SU-DHL-6 (cell line): Measurements from ENCODE around the gene HMCN2.

ENCODE experiments used
- H2AFZ ChIP-seq: fragments of 200-600 bp; sonication (generic); 2 replicates; pipeline ENCODE4 v1.6.1; 2014; ENCODE audit warnings: low read depth, mild to moderate bottlenecking, moderate library complexity, mixed read lengths, antibody characterized with exemption, low read length; ENCODE audit not compliant: severe bottlenecking
- H3F3A ChIP-seq: fragments of 200-600 bp; shearing (Covaris generic); 2 replicates; pipeline ENCODE4 v1.6.0; 2016; ENCODE audit warnings: antibody characterized with exemption, mild to moderate bottlenecking; ENCODE audit not compliant: insufficient read depth
- H3K27ac ChIP-seq: fragments of 200-600 bp; sonication (generic); 2 replicates; pipeline ENCODE4 v1.5.1; 2016; ENCODE audit warnings: low read depth, mild to moderate bottlenecking, low read length, moderate library complexity, mixed read lengths
- H3K27me3 ChIP-seq: fragments of 200-600 bp; sonication (generic), shearing (Covaris generic); 2 replicates; pipeline ENCODE4 v1.6.0; 2014; ENCODE audit warnings: mild to moderate bottlenecking, low read length
- H3K36me3 ChIP-seq: fragments of 200-600 bp; sonication (generic); 2 replicates; pipeline ENCODE4 v1.6.1; 2014; ENCODE audit warnings: mild to moderate bottlenecking, low read length, mixed read lengths
- H3K4me2 ChIP-seq: fragments of 300-600, 200-600 bp; shearing (Covaris generic), sonication (generic); 2 replicates; pipeline ENCODE4 v1.6.0; 2014; ENCODE audit warnings: low read length, low read depth, mild to moderate bottlenecking; ENCODE audit not compliant: poor library complexity, severe bottlenecking
- H3K4me3 ChIP-seq: fragments of 200-600 bp; sonication (generic); 2 replicates; pipeline ENCODE4 v1.5.1; 2014; ENCODE audit warnings: antibody characterized with exemption, low read length, mild to moderate bottlenecking, mixed read lengths; ENCODE audit not compliant: insufficient read depth, poor library complexity, severe bottlenecking
- H3K79me2 ChIP-seq: fragments of 200-600 bp; sonication (generic); 2 replicates; pipeline ENCODE4 v1.6.1; 2014; ENCODE audit warnings: mild to moderate bottlenecking, low read length, moderate library complexity; ENCODE audit not compliant: insufficient read depth
- H3K9ac ChIP-seq: fragments of 200-600 bp; sonication (generic); 2 replicates; pipeline ENCODE4 v1.7.0; 2014; ENCODE audit warnings: mild to moderate bottlenecking, low read length
- H3K9me2 ChIP-seq: fragments of 200-600 bp; sonication (generic); replicated peaks from 2 replicates; pipeline ENCODE4 v1.6.1; 2014; ENCODE audit warnings: low read length; ENCODE audit not compliant: insufficient read depth
- H3K9me3 ChIP-seq: fragments of 200-600 bp; sonication (generic); 2 replicates; pipeline ENCODE4 v1.6.1; 2014; ENCODE audit warnings: low read length, mixed read lengths; ENCODE audit not compliant: insufficient read depth
- H4K20me1 ChIP-seq: fragments of 200-600 bp; sonication (generic); 2 replicates; pipeline ENCODE4 v1.6.1; 2014; ENCODE audit warnings: low read depth, mild to moderate bottlenecking, antibody characterized with exemption, low read length, moderate library complexity, mixed read lengths
- EZH2phosphoT487 ChIP-seq: fragments of 200-600 bp; sonication (generic), shearing (Covaris generic); conservative IDR thresholded peaks from 2 replicates; pipeline ENCODE4 v1.6.1; 2018; ENCODE audit warnings: mild to moderate bottlenecking, antibody characterized with exemption, low read length, moderate library complexity, mixed read lengths
- TF ChIP-seq, protein P1 (sequence below): fragments of 200-600 bp; sonication (generic); IDR thresholded peaks from one replicate; pipeline ENCODE4 v1.5.1; 2017; ENCODE audit warnings: antibody characterized with exemption, mild to moderate bottlenecking, low read length, moderate library complexity; ENCODE audit not compliant: insufficient read depth, poor library complexity, severe bottlenecking

HMCN2 gene

DNA sequence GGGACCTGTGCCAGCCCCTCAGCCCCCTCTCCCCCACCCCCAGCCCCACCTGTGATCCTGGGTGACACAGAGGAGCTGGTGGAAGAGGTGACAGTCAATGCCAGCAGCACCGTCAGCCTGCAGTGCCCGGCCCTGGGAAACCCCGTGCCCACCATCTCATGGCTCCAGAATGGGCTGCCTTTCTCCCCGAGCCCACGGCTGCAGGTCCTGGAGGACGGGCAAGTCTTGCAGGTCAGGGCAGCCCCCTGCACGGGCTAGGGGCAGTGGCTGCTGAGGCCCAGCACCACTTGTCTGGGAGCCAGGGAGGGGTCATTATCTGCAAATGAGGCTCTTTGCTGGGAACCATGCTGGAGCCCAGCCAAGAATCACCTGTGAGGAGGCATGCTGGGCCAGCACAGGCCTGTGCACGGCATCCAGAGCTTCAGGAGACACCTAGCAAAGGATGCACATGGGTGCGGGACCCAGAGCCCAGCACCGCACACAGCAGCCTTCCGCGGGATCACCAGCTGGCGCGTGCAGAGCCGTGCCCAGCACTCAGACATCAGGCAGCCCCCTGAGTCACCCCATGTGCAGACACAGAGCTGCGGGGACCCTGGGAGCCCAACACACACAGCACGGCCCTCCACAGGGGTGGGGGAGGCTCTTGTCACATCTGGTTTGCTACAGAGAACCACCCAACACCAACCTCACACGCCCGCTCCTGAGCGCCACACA, 117.2 kb downstream of the HMCN2 start:
- no peaks in the 10 kb centered on the region for H3F3A ChIP-seq
- H3K36me3 ChIP-seq = no peaks in the 10 kb centered on the region
- TF ChIP-seq EZH2phosphoT487 = no peak
- TF ChIP-seq, protein P1, sequence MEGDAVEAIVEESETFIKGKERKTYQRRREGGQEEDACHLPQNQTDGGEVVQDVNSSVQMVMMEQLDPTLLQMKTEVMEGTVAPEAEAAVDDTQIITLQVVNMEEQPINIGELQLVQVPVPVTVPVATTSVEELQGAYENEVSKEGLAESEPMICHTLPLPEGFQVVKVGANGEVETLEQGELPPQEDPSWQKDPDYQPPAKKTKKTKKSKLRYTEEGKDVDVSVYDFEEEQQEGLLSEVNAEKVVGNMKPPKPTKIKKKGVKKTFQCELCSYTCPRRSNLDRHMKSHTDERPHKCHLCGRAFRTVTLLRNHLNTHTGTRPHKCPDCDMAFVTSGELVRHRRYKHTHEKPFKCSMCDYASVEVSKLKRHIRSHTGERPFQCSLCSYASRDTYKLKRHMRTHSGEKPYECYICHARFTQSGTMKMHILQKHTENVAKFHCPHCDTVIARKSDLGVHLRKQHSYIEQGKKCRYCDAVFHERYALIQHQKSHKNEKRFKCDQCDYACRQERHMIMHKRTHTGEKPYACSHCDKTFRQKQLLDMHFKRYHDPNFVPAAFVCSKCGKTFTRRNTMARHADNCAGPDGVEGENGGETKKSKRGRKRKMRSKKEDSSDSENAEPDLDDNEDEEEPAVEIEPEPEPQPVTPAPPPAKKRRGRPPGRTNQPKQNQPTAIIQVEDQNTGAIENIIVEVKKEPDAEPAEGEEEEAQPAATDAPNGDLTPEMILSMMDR = no peak
- no peaks in the 10 kb centered on the region for H3K9me3 ChIP-seq
- no peak overlapping the region for H3K9ac ChIP-seq
- H3K27ac ChIP-seq = no peak overlapping the region
- H3K9me2 ChIP-seq = no peaks in the 10 kb centered on the region
- no peaks in the 10 kb centered on the region for H3K27me3 ChIP-seq
- no peaks in the 10 kb centered on the region for H3K79me2 ChIP-seq
- no peak overlapping the region for H2AFZ ChIP-seq
- no peak overlapping the region for H3K4me2 ChIP-seq
- no peaks in the 10 kb centered on the region for H4K20me1 ChIP-seq
- no peak overlapping the region for H3K4me3 ChIP-seq

- Histone ChIP-seq H3K4me3 (no peak overlapping the region), H3K79me2 (no peaks in the 10 kb centered on the region), H3K9me3 (no peaks in the 10 kb centered on the region), H4K20me1 (no peaks in the 10 kb centered on the region), H3F3A (no peaks in the 10 kb centered on the region), H3K9me2 (no peaks in the 10 kb centered on the region), H3K27me3 (no peaks in the 10 kb centered on the region), H3K9ac (no peak overlapping the region), H3K27ac (no peak overlapping the region), H3K36me3 (no peaks in the 10 kb centered on the region), H3K4me2 (no peak overlapping the region), H2AFZ (no peak overlapping the region)
- TF ChIP-seq, protein P1 = no peak
- no peak for TF ChIP-seq EZH2phosphoT487
Measured at GRCh38 chr9:130383350-130383715, 117.8 kb downstream of the HMCN2 start.

DNA sequence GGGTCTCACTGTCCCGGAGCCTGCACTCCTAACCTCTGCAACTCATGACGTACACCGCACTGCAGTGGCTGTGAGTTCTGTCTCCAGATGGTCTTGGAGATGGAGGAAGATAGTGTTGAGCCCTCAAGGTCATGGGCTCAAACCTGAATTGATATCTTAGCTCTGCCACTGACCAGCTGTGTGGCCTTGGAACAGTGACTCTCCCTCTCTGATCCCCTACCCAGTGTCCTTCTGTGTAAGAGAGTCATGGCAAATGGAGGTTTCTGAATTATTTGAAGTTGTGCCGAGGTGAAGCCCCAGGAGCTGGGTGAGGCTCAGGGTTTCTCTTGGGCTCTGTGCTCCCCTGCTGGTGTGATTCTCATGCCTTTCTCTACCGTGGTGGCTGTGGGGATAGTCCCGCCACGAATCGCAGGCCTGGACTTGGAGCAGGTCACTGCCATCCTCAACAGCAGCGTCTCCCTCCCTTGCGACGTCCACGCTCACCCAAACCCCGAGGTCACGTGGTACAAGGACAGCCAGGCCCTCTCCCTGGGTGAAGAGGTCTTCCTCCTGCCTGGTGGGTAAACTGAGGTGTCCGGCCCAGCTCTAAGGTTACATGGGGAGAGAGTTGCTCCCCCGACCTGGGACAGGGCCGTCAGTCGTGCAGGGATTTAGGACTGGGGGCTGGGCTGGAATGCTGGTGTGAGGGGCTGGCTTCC, 118.6 kb downstream of the HMCN2 start:
- no peaks in the 10 kb centered on the region for H3K9me2 ChIP-seq
- no peak overlapping the region for H3K9ac ChIP-seq
- H4K20me1 ChIP-seq = no peaks in the 10 kb centered on the region
- H3K79me2 ChIP-seq = no peaks in the 10 kb centered on the region
- no peak overlapping the region for H2AFZ ChIP-seq
- no peaks in the 10 kb centered on the region for H3F3A ChIP-seq
- no peak overlapping the region for H3K4me3 ChIP-seq
- no peaks in the 10 kb centered on the region for H3K9me3 ChIP-seq
- no peaks in the 10 kb centered on the region for H3K27me3 ChIP-seq
- no peak overlapping the region for H3K4me2 ChIP-seq
- no peak overlapping the region for H3K27ac ChIP-seq
- H3K36me3 ChIP-seq = no peaks in the 10 kb centered on the region
- TF ChIP-seq, protein P1 = no peak
- TF ChIP-seq EZH2phosphoT487 = no peak
